Thoracic aorta (tissue), 2 donors: ENCODE data around the gene NRXN2. TPM values are rescaled to one million over a fixed set of nuclear protein-coding genes. Genes with fewer than 3 reads are reported as not detected.

Experiments used
- ATAC-seq: fragments of 150-250 bp; one replicate; pipeline ENCODE4 v1.8.0; 2017; ENCODE audit warnings: low read depth; ENCODE audit not compliant: insufficient number of reproducible peaks, low FRiP score
- DNase-seq: peaks from one replicate; pipeline ENCODE4 v3.0.0-alpha.2; 2020; ENCODE audit warnings: low spot score
- H3K27ac ChIP-seq, 2 donors: fragments of 200-600 bp; sonication (generic); 1 replicate in 1 of 2; 2 replicates in 1 of 2; pipeline ENCODE4 v1.5.1; 2016; ENCODE audit warnings: mild to moderate bottlenecking in 2 of 2, moderate library complexity in 2 of 2
- H3K27me3 ChIP-seq: fragments of 200-600 bp; sonication (generic); replicated peaks from 2 replicates; pipeline ENCODE4 v1.6.0; 2016; ENCODE audit warnings: mild to moderate bottlenecking; ENCODE audit not compliant: insufficient read depth
- H3K36me3 ChIP-seq: fragments of 200-600 bp; sonication (generic); one replicate; pipeline ENCODE4 v1.5.1; 2016
- H3K4me1 ChIP-seq, 2 donors: fragments of 200-600 bp; sonication (generic); 1 replicate in 1 of 2; 2 replicates in 1 of 2; pipeline versions ENCODE4 v1.5.1 to v1.6.0; 2016; ENCODE audit warnings: low read depth in 2 of 2, mild to moderate bottlenecking in 1 of 2; ENCODE audit not compliant: control insufficient read depth in 1 of 2
- H3K4me3 ChIP-seq: fragments of 200-600 bp; sonication (generic); 2 replicates; pipeline ENCODE4 v1.5.1; 2016; ENCODE audit warnings: mild to moderate bottlenecking
- H3K9me3 ChIP-seq: fragments of 200-600 bp; sonication (generic); 2 replicates; pipeline ENCODE4 v1.5.1; 2016
- CTCF ChIP-seq: fragments of 200-600 bp; sonication (generic); IDR thresholded peaks from one replicate; pipeline ENCODE4 v1.5.1; 2019; ENCODE audit warnings: antibody characterized with exemption
- total RNA-seq, 2 donors: library from RNA; depleted of rRNA; stranded (reverse); fragments of >200 nt; gene quantifications; one replicate each; pipeline versions ENCODE4 v1.1.0 to v1.2.3, GENCODE V29; 2016

Gene NRXN2
- total RNA-seq, 2 donors from 2014 or later, result 40.3 to 41.3 TPM

GRCh38 chr11:64765291-64765850 is 42.4 kb upstream of the NRXN2 start:
- Histone ChIP-seq H3K4me3 (no peak overlapping the region), H3K27me3 (no peaks in the 10 kb centered on the region), H3K4me1 (peaks cover 19 to 58% of the 10 kb centered on the region in 2 donors), H3K9me3 (no peaks in the 10 kb centered on the region), H3K36me3 (peaks cover 72% of the 10 kb centered on the region), H3K27ac (peak overlapping the region in 1 of 2 donors; percentile 42)
- no peak for DNase-seq
- ATAC-seq, result no peak
- TF ChIP-seq CTCF, result no peak

- no peak for TF ChIP-seq CTCF
- no peak overlapping the region for H3K4me3 ChIP-seq
- peaks cover 23 to 63% of the 10 kb centered on the region in 2 donors for H3K4me1 ChIP-seq
- DNase-seq (no peak), ATAC-seq (no peak)
- peaks cover 65% of the 10 kb centered on the region for H3K36me3 ChIP-seq
- no peaks in the 10 kb centered on the region for H3K27me3 ChIP-seq
- H3K27ac ChIP-seq, result peak overlapping the region; percentile 68 to 83
- H3K9me3 ChIP-seq, result no peaks in the 10 kb centered on the region
Measured at GRCh38 chr11:64764753-64765152, 41.8 kb upstream of the NRXN2 start.

GRCh38 chr11:64764040-64764611 is 41.1 kb upstream of the NRXN2 start:
- H3K9me3 ChIP-seq, result no peaks in the 10 kb centered on the region
- no peak for TF ChIP-seq CTCF
- ATAC-seq (no peak), DNase-seq (no peak)
- peaks cover 26 to 68% of the 10 kb centered on the region in 2 donors for H3K4me1 ChIP-seq
- H3K36me3 ChIP-seq, result peaks cover 59% of the 10 kb centered on the region
- H3K27ac ChIP-seq, result peak overlapping the region; percentile 68 to 83
- H3K4me3 ChIP-seq, result no peak overlapping the region
- H3K27me3 ChIP-seq, result no peaks in the 10 kb centered on the region

- H3K27me3 ChIP-seq, result no peaks in the 10 kb centered on the region
- peak overlapping the region; percentile 68 to 83 for H3K27ac ChIP-seq
- peaks cover 26 to 73% of the 10 kb centered on the region in 2 donors for H3K4me1 ChIP-seq
- peaks cover 54% of the 10 kb centered on the region for H3K36me3 ChIP-seq
- DNase-seq (no peak), ATAC-seq (no peak)
- H3K4me3 ChIP-seq, result no peak overlapping the region
- no peak for TF ChIP-seq CTCF
- H3K9me3 ChIP-seq, result no peaks in the 10 kb centered on the region
Measured at GRCh38 chr11:64763526-64764039, 40.6 kb upstream of the NRXN2 start.

GRCh38 chr11:64762674-64763525 is 39.9 kb upstream of the NRXN2 start:
- ATAC-seq, result no peak
- Histone ChIP-seq H3K27me3 (no peaks in the 10 kb centered on the region), H3K27ac (peak overlapping the region; percentile 68 to 83), H3K9me3 (no peaks in the 10 kb centered on the region), H3K36me3 (peaks cover 47% of the 10 kb centered on the region), H3K4me3 (no peak overlapping the region), H3K4me1 (peaks cover 26 to 76% of the 10 kb centered on the region in 2 donors)
- no peak for DNase-seq
- no peak for TF ChIP-seq CTCF
